ENCODE results near the gene OR2W3.

DNA sequence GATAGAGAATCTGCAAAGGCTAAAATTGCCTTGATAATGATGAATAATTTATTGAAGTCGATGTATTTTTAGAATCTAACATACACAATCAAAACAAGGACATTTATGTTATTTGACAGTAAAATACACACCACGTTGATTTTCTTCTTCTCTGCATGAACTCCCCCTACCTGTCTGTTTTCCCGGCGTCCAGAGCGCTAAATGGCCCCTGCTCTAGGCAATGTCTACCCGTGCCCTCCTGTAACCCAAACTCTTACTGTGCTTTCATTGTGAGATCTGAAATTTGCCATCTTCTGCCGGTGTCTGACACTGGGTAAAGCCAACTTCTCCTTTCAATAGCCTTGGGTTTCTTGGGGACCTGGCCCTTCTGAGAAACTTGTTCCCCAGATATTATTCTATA is 47.0 kb upstream of the OR2W3 start:
- TF ChIP-seq CTCF (conservative IDR thresholded peaks at IDR 0.05) (no peak), EZH2 (IDR thresholded peaks at IDR 0.05; ENCODE audit: low read depth) (no peak)
